ENCODE measurements around the gene FBXO28.

The FBXO28 gene

GRCh38 chr1:224159541-224159940 is 45.6 kb downstream of the FBXO28 start:
- DNase-seq = no peak

GRCh38 chr1:224160171-224160682 is 46.3 kb downstream of the FBXO28 start:
- DNase-seq = no peak

- no peak for DNase-seq
Observed at GRCh38 chr1:224162768-224163167, 48.9 kb downstream of the FBXO28 start.

DNA sequence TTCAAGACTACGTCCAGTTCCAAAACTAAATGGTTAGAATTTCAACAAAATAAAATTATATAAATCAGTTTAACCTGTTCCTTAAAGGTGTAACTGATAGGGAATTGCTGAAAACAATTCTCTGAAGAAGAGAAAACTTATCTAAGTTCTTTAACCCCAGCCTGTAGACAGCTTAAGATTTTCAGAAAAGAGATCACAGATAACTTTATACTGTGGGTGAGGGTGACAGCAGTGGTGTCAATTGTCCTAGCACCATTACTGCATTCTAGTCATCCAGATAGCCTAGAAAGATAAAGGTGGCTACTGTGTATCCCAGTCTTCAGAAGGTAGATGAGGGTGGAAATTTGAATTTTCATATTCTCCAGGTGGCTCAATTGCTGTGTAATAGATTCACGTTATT is 49.4 kb downstream of the FBXO28 start:
- DNase-seq = no peak

GRCh38 chr1:224168859-224169380 is 55.0 kb downstream of the FBXO28 start:
- no peak for DNase-seq

GRCh38 chr1:224169718-224170270 is 55.9 kb downstream of the FBXO28 start:
- DNase-seq = no peak

- DNase-seq = no peak
Observed at GRCh38 chr1:224170343-224170742, 56.4 kb downstream of the FBXO28 start.

DNA sequence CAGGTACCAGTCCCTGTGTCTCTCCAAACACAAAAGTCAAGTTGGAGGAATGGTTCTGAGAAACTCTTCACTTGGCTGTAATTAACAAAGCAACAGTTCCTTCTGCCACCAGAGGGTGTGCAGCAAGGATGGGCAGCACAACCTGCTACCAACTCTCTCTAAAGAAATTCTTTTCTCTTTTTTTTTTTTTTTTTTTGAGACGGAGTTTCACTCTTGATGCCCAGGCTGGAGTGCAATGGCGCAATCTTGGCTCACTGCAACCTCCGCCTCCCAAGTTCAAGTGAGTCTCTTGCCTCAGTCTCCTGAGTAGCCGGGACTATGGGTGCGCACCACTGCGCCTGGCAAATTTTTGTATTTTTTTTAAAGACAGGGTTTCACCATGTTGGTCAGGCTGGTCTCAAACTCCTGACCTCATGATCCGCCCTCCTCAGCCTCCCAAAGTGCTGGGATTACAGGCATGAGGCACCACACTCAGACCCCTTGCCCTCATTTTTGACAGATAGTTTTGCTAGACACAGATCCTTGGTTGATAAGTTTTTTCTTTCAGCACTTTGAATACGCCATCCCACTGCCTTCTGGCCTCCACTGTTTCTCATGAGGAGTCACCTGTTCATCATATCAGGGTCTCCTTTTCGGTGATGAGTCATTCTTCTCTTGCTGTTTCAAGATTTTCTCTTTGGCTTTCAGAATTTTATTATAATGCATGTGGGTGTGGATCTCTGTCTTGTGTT is 57.0 kb downstream of the FBXO28 start:
- no peak for DNase-seq

- no peak for DNase-seq
Observed at GRCh38 chr1:224172229-224172628, 58.3 kb downstream of the FBXO28 start.

- DNase-seq = no peak
Observed at GRCh38 chr1:224173523-224173922, 59.6 kb downstream of the FBXO28 start.

DNA sequence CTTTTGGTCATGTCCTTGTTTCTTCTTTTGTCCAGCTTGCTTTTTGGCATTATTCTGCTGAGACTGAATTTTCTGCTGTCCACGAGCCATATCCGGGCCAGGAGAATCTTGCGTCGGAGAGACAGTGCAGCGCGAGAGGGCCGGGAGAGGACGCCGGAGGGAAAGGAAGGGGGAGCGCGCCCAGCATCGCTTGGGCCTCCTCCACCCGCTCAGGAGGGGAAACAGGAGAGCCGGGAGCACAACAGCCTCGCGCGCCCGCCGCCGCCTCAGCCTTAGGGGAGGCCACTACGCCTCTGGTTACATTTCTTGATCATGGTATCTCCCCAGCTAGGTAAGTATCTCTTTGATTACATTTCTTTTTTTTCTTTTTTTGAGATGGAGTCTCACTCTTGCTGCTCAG is 61.7 kb downstream of the FBXO28 start:
- DNase-seq = no peak

DNA sequence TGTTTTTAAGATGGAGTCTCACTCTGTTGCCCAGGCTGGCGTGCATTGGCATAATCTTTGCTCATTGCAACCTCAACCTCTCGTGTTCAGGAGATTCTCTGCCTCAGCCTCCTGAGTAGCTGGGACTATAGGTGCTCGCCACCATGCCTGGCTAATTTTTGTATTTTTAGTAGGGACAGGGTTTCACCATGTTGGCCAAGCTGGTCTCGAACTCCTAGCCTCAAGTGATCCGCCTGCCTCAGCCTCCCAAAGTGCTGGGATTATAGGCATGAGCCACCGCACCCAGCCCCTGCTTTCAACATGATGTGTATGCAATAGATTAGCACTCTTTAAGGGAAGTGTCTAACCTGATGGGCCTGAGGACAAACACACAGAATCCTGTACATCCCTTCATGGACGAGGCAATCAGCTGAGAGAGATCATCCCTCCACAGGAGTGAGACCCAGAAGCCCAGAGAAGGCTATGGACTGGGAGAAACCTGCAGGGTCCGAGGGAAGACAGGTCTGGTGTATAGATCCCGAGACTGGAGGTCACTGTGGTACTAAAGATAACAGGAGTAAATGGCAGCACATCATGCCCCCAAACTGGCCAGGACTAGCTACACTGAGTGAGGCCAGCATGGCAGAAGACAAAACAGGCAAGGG is 63.6 kb downstream of the FBXO28 start:
- no peak for DNase-seq

- DNase-seq = no peak
Observed at GRCh38 chr1:224178894-224179293, 65.0 kb downstream of the FBXO28 start.

GRCh38 chr1:224180783-224181452 is 67.0 kb downstream of the FBXO28 start:
- DNase-seq = no peak

DNA sequence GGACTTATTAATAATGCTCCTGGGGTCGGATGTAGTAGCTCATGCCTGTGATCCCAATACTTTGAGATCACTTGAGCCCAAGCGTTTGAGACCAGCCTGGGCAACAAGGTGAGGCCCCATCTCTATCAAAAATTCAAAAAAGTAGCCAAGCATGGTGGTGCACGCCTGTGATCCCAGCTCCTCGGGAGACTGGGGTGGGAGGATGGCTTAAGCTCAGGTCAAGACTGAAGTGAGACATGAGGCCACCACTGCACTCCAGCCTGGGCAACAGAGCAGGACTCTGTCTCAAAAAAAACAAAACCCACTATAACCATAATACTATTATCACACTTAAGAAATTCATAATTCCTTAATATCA is 67.5 kb downstream of the FBXO28 start:
- no peak for DNase-seq

GRCh38 chr1:224182057-224182865 is 68.3 kb downstream of the FBXO28 start:
- no peak for DNase-seq

GRCh38 chr1:224182866-224183590 is 69.1 kb downstream of the FBXO28 start, which contains the start of gene DEGS1:
Gene DEGS1 (plus strand): TSS chr1:224183240. CDS start chr1:224183337, 97 bp downstream.
- DNase-seq = no peak

DNA sequence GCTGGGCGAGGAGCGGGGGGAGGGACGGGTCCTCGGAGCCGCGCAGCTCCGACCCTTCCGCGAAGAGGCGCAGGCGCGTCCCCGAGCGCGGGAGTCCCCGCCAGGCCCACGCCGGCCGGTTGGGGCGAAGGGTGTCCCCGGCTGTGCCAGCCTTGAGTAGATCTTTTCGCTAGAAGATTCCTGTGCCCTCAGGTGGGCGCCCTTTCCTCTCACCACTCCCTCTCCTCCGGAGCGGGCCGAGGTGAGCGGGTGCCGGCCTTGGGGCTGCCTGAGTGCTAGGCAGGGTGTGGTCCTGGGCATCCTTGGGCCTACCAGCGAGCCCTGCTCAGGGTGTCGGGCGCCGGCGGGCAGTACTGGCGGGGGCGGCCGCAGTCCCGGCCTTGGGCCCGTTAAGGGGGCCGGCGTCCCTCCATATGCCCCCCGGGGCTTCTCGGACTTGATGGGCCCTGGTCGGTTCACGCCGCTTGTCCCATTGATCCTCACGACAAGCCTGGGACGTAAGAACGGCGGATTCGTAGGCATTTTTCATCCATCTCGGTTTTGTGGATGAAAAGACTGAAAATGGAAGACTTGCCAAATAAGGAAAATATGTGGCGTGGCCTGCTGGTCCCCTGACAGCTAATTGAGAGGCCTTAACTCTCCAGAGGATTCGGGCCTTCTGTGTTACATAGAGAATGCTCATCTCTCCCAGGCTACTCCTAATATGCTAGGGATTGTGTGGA is 69.8 kb downstream of the FBXO28 start:
- no peak for DNase-seq

GRCh38 chr1:224185208-224185607 is 71.3 kb downstream of the FBXO28 start:
- DNase-seq = no peak

GRCh38 chr1:224188286-224188685 is 74.4 kb downstream of the FBXO28 start:
- DNase-seq = no peak

DNA sequence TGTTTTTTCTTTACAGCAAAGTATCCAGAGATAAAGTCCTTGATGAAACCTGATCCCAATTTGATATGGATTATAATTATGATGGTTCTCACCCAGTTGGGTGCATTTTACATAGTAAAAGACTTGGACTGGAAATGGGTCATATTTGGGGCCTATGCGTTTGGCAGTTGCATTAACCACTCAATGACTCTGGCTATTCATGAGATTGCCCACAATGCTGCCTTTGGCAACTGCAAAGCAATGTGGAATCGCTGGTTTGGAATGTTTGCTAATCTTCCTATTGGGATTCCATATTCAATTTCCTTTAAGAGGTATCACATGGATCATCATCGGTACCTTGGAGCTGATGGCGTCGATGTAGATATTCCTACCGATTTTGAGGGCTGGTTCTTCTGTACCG is 75.7 kb downstream of the FBXO28 start:
- DNase-seq = no peak
